GDM1 (cell line): Measurements from ENCODE around the gene BET1.

Experiments
- DNase-seq: peaks from one replicate; lab custom pipeline; 2025; lab: John Stamatoyannopoulos, UW

The BET1 gene

DNA sequence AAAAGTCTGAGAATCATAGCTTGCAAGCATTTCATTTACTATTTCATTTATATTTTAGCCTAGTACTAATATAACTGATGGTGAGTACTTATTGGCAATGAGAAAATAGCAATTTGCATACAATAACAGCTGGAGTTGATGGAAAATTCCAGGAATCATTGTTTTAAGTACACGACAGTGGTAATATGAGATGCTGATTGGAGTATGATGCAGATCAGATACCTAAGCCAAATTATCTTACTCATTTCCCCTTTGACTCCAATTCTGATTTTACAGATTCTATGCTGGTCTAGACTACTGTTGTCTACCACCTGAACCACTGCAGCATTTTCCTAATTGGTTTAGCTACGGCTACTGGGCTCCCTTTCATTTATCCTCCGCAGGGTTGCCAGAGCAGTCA lies 45.9 kb downstream of the BET1 start:
- DNase-seq, result no peak

DNA sequence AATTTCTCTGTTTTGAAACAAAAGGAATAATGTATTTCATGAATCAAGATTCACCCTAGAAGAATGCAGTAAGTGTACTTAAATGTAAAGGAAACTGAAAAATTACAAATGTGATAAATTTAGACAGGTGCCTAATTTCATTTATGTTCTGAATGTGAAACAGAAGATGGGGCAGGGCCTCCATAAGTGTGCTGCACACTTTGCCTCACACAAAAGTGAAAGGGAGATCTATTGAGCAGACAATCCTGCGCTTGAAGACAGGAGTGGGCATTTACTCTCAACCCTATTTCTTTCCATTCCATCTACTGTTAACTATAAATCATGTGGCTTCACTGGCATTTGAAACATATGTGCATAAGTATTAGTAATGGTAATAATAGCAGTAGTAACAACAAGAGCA lies 46.4 kb downstream of the BET1 start:
- no peak for DNase-seq

- DNase-seq, result no peak
These were observed 48.9 kb downstream of the BET1 start for GRCh38 chr7:93955304-93955703.

DNA sequence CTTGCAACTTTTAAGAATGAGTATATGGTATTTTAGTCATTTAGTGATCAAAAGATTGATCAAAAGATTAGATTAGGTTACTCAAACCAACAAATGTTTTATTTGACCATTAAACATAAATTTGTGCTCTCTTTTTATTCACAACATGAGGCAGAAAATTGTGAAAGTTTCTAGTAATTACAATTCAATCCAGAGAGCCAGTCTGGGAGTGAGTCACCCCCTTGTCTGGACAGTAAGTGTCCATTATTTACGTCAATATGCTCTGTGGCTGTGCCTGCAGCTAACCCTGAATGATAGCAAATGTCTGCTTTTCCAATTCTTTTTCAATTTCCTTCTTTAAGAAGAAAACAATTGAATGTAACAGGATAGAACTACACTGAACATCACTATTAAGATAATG lies 54.7 kb downstream of the BET1 start:
- no peak for DNase-seq

DNA sequence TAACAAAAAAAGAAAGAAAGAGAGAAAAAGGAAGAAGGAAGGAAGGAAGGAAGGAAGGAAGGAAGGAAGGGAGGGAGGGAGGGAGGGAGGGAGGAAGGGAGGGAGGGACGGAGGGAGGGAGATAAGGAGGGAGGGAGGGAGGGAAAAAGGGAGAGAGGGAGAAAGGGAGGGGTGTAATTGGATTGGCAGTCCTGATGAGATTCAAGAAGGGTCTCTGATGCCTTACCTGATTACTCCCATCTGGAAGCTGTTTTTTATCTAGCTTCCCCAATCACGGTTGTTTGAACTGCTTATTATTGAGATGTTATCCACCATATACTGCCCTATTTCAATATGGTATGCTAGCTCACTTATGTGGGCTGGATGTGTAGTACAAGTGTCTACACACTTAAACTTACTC lies 55.3 kb downstream of the BET1 start:
- no peak for DNase-seq

- DNase-seq, result no peak
These were observed 56.0 kb downstream of the BET1 start for GRCh38 chr7:93948106-93948505.

DNA sequence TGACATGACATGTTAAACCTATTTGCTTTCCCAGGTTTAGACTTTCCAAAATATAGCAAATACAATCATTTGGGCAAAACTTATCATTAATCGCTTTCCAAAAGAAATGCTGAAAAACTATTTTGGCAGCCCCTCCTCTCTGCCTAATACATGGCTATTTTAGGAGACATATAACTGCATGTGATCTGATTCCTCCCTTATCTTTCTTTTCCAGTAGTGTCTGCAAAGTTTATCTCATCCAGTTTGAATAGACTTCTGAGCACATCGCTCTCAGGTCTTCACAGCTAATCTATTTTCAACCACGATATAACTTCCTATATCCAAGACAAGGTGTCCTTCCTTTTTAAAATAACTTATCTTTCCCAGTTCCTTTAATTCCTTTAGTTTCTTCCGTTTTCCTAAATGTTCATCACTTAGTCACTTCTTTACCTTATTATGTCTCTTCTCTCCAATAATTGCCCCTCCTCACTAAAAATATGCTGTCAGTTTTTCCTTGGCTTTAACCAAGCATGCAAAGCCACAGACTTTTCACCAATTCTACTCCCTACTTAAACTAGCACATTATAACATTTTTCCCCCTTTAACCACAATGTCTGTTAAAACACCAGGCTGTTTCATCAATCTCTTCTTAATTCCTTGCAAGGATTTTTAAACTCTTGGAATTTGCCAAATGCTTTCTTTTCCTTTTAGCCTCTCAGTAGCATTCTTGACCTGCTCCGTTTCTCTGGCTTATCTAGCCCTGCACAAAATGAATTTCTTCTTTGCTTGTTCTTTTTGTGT lies 58.2 kb downstream of the BET1 start:
- DNase-seq, result no peak

- DNase-seq, result no peak
These were observed 59.1 kb downstream of the BET1 start for GRCh38 chr7:93945083-93945482.

DNA sequence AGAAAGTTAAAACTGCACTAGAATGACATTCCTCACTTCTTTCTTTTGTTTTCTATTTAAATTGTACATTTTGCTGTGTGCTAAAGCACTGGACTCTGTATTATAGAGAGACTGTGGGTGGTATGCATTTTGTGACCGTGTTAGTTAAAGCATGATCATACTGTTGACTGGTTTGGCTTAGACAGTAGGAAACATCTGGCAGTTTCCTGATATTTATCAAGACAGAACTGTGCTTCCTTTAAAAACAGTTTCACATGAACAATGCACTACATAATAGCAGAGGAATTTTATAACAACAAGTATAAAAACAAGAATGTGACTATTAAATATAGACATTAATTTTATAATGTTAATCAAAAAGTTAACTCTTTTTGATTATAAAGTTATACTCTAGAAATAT lies 59.5 kb downstream of the BET1 start:
- peak; percentile 8 for DNase-seq

GRCh38 chr7:93943816-93944540 lies 60.2 kb downstream of the BET1 start:
- no peak for DNase-seq
